Osteoblast (primary cell): ENCODE measurements around the gene WDR19. TPM values are rescaled to one million over a fixed set of nuclear protein-coding genes. Genes with fewer than 3 reads are reported as not detected.

Experiments
- DNase-seq: peaks from one replicate; pipeline ENCODE4 v3.0.0; 2011; ENCODE audit warnings: low spot score, mixed read lengths; ENCODE audit not compliant: insufficient read length; ENCODE audit errors: missing footprints
- H2AFZ ChIP-seq: 2 replicates; pipeline ENCODE4 v1.6.0; 2011; ENCODE audit warnings: mild to moderate bottlenecking, low read length
- H3K27ac ChIP-seq: 2 replicates; pipeline ENCODE4 v1.5.1; 2011; ENCODE audit warnings: mild to moderate bottlenecking, low read depth, low read length, moderate library complexity
- H3K27me3 ChIP-seq: 2 replicates; pipeline ENCODE4 v1.6.0; 2012; ENCODE audit warnings: mild to moderate bottlenecking, control low read depth, inconsistent platforms, low read length, moderate library complexity; ENCODE audit not compliant: insufficient read depth
- H3K36me3 ChIP-seq: 2 replicates; pipeline ENCODE4 v1.5.1; 2011; ENCODE audit warnings: mild to moderate bottlenecking, low read length, control low read depth, moderate library complexity; ENCODE audit not compliant: insufficient read depth
- H3K4me1 ChIP-seq: 2 replicates; pipeline ENCODE4 v1.5.1; 2011; ENCODE audit warnings: mild to moderate bottlenecking, low read length, control low read depth, moderate library complexity; ENCODE audit not compliant: insufficient read depth
- H3K4me2 ChIP-seq: 2 replicates; pipeline ENCODE4 v1.6.0; 2011; ENCODE audit warnings: mild to moderate bottlenecking, low read length; ENCODE audit not compliant: insufficient read depth
- H3K4me3 ChIP-seq: fragments of 200-600 bp; sonication (generic); 3 replicates; pipeline ENCODE4 v1.5.1; 2012; ENCODE audit warnings: mild to moderate bottlenecking, low read length, inconsistent platforms; ENCODE audit not compliant: insufficient read depth
- H3K79me2 ChIP-seq: 2 replicates; pipeline ENCODE4 v1.6.0; 2012; ENCODE audit warnings: mild to moderate bottlenecking, low read length, control low read depth, inconsistent platforms; ENCODE audit not compliant: insufficient read depth
- H3K9me3 ChIP-seq: 2 replicates; pipeline ENCODE4 v1.5.1; 2011; ENCODE audit warnings: low read depth, low read length, control low read depth
- H4K20me1 ChIP-seq: 2 replicates; pipeline ENCODE4 v1.6.0; 2012; ENCODE audit warnings: mild to moderate bottlenecking, low read length, control low read depth; ENCODE audit not compliant: insufficient read depth
- CTCF ChIP-seq: IDR thresholded peaks from 2 replicates; pipeline ENCODE4 v1.5.1; 2011; ENCODE audit warnings: mild to moderate bottlenecking, low read depth, low read length, moderate library complexity; ENCODE audit errors: extremely low read depth
- total RNA-seq: library from RNA; depleted of rRNA; stranded (reverse); fragments of >200 nt; gene quantifications from 2 replicates; pipeline ENCODE4 v1.2.3, GENCODE V29; 2012

Gene WDR19
- total RNA-seq, 1 donor: 47.0 TPM

- no peak overlapping the region for H3K4me2 ChIP-seq
Measured at GRCh38 chr4:39295784-39296183, 113.5 kb downstream of the WDR19 start.

GRCh38 chr4:39302901-39303300 is 120.6 kb downstream of the WDR19 start:
- H2AFZ ChIP-seq: no peak overlapping the region
- peaks cover 43% of the 10 kb centered on the region for H3K36me3 ChIP-seq
- peaks cover 3% of the 10 kb centered on the region for H3K79me2 ChIP-seq
- H4K20me1 ChIP-seq: no peaks in the 10 kb centered on the region
- H3K4me1 ChIP-seq: peaks cover 7% of the 10 kb centered on the region
- H3K27me3 ChIP-seq: no peaks in the 10 kb centered on the region
- no peaks in the 10 kb centered on the region for H3K9me3 ChIP-seq
- H3K4me2 ChIP-seq: no peak overlapping the region
- no peak for TF ChIP-seq CTCF
- H3K27ac ChIP-seq: no peak overlapping the region
- no peak overlapping the region for H3K4me3 ChIP-seq
- DNase-seq: no peak

More at GRCh38 chr4:39295784-39296183, 113.5 kb downstream of the WDR19 start:
- H3K27me3 ChIP-seq: no peaks in the 10 kb centered on the region
- H4K20me1 ChIP-seq: no peaks in the 10 kb centered on the region
- H3K79me2 ChIP-seq: no peaks in the 10 kb centered on the region
- no peak for TF ChIP-seq CTCF
- no peak overlapping the region for H3K27ac ChIP-seq
- H3K4me3 ChIP-seq: no peak overlapping the region
- H3K36me3 ChIP-seq: peaks cover 49% of the 10 kb centered on the region
- no peak for DNase-seq
- no peaks in the 10 kb centered on the region for H3K9me3 ChIP-seq
- no peak overlapping the region for H2AFZ ChIP-seq
- no peaks in the 10 kb centered on the region for H3K4me1 ChIP-seq

- Histone ChIP-seq H3K36me3 (peaks cover 43% of the 10 kb centered on the region), H2AFZ (no peak overlapping the region), H3K9me3 (no peaks in the 10 kb centered on the region), H3K4me2 (no peak overlapping the region), H3K4me3 (no peak overlapping the region), H3K4me1 (peaks cover 7% of the 10 kb centered on the region), H3K79me2 (peaks cover 3% of the 10 kb centered on the region), H3K27ac (no peak overlapping the region), H4K20me1 (no peaks in the 10 kb centered on the region), H3K27me3 (no peaks in the 10 kb centered on the region)
- TF ChIP-seq CTCF: no peak
- DNase-seq: no peak
Measured at GRCh38 chr4:39303871-39304270, 121.5 kb downstream of the WDR19 start.

GRCh38 chr4:39304651-39305050 is 122.3 kb downstream of the WDR19 start:
- Histone ChIP-seq H3K4me3 (no peak overlapping the region), H3K9me3 (no peaks in the 10 kb centered on the region), H4K20me1 (no peaks in the 10 kb centered on the region), H3K36me3 (peaks cover 42% of the 10 kb centered on the region), H3K4me1 (peaks cover 7% of the 10 kb centered on the region), H2AFZ (no peak overlapping the region), H3K79me2 (peaks cover 3% of the 10 kb centered on the region), H3K27ac (peak overlapping the region; percentile 10), H3K4me2 (no peak overlapping the region), H3K27me3 (no peaks in the 10 kb centered on the region)
- no peak for DNase-seq
- no peak for TF ChIP-seq CTCF
